ENCODE measurements around the gene LIMS2.

DNA sequence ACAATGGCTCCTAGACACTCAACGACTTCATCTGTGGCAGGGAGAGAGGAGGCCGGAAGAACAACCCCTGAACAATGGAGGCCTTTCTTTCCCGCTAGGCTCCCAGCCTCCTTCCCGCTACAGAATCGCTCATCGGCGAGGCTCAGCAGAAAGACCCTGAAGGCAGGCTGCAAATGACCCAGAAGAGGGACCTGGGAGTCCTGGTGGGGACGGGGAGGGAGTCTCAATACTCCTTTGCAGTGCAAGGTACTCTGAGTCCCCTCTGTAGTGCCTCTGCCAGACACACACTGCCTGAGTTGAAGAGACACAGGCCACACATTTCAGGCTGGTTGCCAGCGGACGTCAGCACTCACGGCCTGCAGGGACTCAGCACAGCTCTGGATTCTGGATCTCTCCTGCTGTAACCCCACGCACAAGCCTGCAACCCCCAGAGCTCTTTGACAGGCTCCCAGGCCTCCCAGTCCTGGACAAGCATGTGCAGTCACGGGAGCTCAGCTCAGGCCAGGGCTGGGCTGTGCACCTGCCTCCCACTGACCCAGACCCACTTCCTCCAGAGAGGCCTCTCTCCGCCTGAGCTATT lies 23.3 kb downstream of the LIMS2 start:
- TF ChIP-seq JUN (IDR thresholded peaks at IDR 0.05; ENCODE audit: borderline replicate concordance, insufficient read depth, insufficient read length, low read depth) = no peak
- TF ChIP-seq, protein P1, sequence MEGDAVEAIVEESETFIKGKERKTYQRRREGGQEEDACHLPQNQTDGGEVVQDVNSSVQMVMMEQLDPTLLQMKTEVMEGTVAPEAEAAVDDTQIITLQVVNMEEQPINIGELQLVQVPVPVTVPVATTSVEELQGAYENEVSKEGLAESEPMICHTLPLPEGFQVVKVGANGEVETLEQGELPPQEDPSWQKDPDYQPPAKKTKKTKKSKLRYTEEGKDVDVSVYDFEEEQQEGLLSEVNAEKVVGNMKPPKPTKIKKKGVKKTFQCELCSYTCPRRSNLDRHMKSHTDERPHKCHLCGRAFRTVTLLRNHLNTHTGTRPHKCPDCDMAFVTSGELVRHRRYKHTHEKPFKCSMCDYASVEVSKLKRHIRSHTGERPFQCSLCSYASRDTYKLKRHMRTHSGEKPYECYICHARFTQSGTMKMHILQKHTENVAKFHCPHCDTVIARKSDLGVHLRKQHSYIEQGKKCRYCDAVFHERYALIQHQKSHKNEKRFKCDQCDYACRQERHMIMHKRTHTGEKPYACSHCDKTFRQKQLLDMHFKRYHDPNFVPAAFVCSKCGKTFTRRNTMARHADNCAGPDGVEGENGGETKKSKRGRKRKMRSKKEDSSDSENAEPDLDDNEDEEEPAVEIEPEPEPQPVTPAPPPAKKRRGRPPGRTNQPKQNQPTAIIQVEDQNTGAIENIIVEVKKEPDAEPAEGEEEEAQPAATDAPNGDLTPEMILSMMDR (IDR thresholded peaks at IDR 0.05; ENCODE audit: extremely low read depth in 1 of 2, insufficient read depth in 1 of 2, low read depth in 1 of 2, low read length in 2 of 2) = no peak
